SKM-1 treated with dmso at 0.1 percent for 144 hours (cell line): ENCODE data around the gene PTPMT1.
A peak's percentile ranks its signal among the peaks of the same experiment; 100 is the strongest.

Source experiments
- DNase-seq: peaks from one replicate; lab custom pipeline; 2025; ENCODE audit not compliant: unreplicated experiment; lab: John Stamatoyannopoulos, UW

Gene PTPMT1

GRCh38 chr11:47606731-47607130, 41.3 kb downstream of the PTPMT1 start:
- DNase-seq = no peak

- no peak for DNase-seq
These were observed 42.0 kb downstream of the PTPMT1 start for GRCh38 chr11:47607380-47607779.

GRCh38 chr11:47609675-47610074, 44.3 kb downstream of the PTPMT1 start:
- DNase-seq = no peak

GRCh38 chr11:47611348-47611794, 46.0 kb downstream of the PTPMT1 start:
- peak; percentile 69 for DNase-seq

- no peak for DNase-seq
These were observed 49.9 kb downstream of the PTPMT1 start for GRCh38 chr11:47615249-47615648.

- DNase-seq = peak; percentile 53
These were observed 51.5 kb downstream of the PTPMT1 start for GRCh38 chr11:47616726-47617416.

- no peak for DNase-seq
These were observed 52.0 kb downstream of the PTPMT1 start for GRCh38 chr11:47617417-47617809.

- no peak for DNase-seq
These were observed 55.5 kb downstream of the PTPMT1 start for GRCh38 chr11:47620836-47621378.
